AG10803 (cell line): Measurements from ENCODE around the gene RBM15B.
"Not testable (repeated sequence)": the region's sequence is repeated elsewhere in the genome, so short reads cannot be mapped to it uniquely, and the experiment has no call there.

Experiments used
- DNase-seq: peaks from one replicate; pipeline ENCODE4 v3.0.0; 2010; ENCODE audit warnings: low read depth
- H3K4me3 ChIP-seq: 2 replicates; pipeline ENCODE4 v1.5.1; 2011; ENCODE audit warnings: mild to moderate bottlenecking, low read length, control low read depth
- CTCF ChIP-seq: conservative IDR thresholded peaks from 2 replicates; pipeline ENCODE4 v1.5.1; 2011; ENCODE audit warnings: mild to moderate bottlenecking, low read length, control low read depth, inconsistent platforms

Gene RBM15B

GRCh38 chr3:51354731-51355615 is 36.1 kb upstream of the RBM15B start:
- DNase-seq: no peak
- no peak overlapping the region for H3K4me3 ChIP-seq
- TF ChIP-seq CTCF: no peak

GRCh38 chr3:51355891-51356578 is 35.0 kb upstream of the RBM15B start:
- no peak for DNase-seq
- no peak overlapping the region for H3K4me3 ChIP-seq

GRCh38 chr3:51357856-51358255 is 33.2 kb upstream of the RBM15B start:
- TF ChIP-seq CTCF: no peak
- DNase-seq: no peak
- no peak overlapping the region for H3K4me3 ChIP-seq

More at GRCh38 chr3:51355891-51356578, 35.0 kb upstream of the RBM15B start:
- no peak for TF ChIP-seq CTCF

- no peak overlapping the region for H3K4me3 ChIP-seq
- no peak for TF ChIP-seq CTCF
- no peak for DNase-seq
These were observed 32.1 kb upstream of the RBM15B start for GRCh38 chr3:51358981-51359380.

GRCh38 chr3:51360806-51361205 is 30.3 kb upstream of the RBM15B start:
- no peak overlapping the region for H3K4me3 ChIP-seq
- TF ChIP-seq CTCF: no peak
- no peak for DNase-seq

GRCh38 chr3:51361746-51362145 is 29.3 kb upstream of the RBM15B start:
- DNase-seq: no peak
- TF ChIP-seq CTCF: no peak
- no peak overlapping the region for H3K4me3 ChIP-seq

- no peak for TF ChIP-seq CTCF
- no peak overlapping the region for H3K4me3 ChIP-seq
- no peak for DNase-seq
These were observed 28.6 kb upstream of the RBM15B start for GRCh38 chr3:51362476-51362875.

- DNase-seq: not testable (repeated sequence)
These were observed 22.8 kb upstream of the RBM15B start for GRCh38 chr3:51368276-51368675.

More at GRCh38 chr3:51368276-51368675, 22.8 kb upstream of the RBM15B start:
- not testable (repeated sequence) for H3K4me3 ChIP-seq
